ENCODE measurements around the gene ZNF778.

Gene ZNF778

DNA sequence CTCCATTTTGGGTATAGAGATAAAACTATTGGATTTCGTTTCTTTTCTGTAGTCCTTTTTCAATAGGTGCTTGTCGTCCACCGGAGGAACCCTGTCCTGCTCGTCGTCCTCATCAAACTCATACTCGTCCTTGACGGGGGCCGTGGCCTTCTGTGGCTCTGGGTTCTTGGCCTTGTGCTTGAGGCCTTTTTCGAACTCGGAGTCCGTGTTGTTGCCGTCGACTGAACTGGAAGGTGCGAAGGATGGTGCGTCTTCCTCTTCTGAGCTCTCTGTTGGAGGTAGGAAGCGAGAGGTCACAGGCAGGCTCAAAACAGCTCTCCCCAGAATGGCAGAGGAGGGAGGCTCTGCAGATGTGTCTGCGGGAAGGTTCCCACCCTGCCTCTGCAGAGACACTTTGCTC lies 67.9 kb downstream of the ZNF778 start:
- H3K4me3 ChIP-seq (ENCODE audit: low read depth, low read length) = no peak overlapping the region
- DNase-seq (ENCODE audit: low read depth) = no peak

DNA sequence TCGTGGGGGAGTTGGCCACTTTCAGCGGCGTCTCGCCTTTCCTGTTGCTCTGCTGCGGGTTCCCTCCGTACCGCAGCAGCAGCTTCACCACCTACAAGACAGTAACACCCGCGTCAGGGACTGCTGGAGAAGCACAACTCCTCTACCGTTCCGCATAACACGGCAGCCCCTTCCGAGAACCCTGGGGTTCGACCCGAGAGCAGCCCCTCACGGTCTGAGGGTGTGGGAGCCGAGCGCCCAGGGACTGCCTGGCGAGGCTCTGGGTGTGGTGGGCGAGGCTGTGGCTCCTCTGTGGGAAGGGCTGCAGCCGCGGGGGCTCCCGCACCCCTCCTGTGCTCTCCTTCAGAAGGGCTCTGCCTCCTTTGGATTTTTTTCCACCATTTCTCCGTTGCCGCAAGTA lies 68.6 kb downstream of the ZNF778 start:
- no peak overlapping the region for H3K4me3 ChIP-seq (ENCODE audit: low read depth, low read length)
- DNase-seq (ENCODE audit: low read depth) = no peak

Measured in skeletal muscle cell (primary cell).